Thoracic aorta (tissue), 2 donors: ENCODE measurements around the gene RNF151. TPM values are rescaled to one million over a fixed set of nuclear protein-coding genes. Genes with fewer than 3 reads are reported as not detected.

Experiments used
- ATAC-seq: fragments of 150-250 bp; one replicate; pipeline ENCODE4 v1.8.0; 2017; ENCODE audit warnings: low read depth; ENCODE audit not compliant: insufficient number of reproducible peaks, low FRiP score
- DNase-seq: peaks from one replicate; pipeline ENCODE4 v3.0.0-alpha.2; 2020; ENCODE audit warnings: low spot score
- H3K27ac ChIP-seq, 2 donors: fragments of 200-600 bp; sonication (generic); 1 replicate in 1 of 2; 2 replicates in 1 of 2; pipeline ENCODE4 v1.5.1; 2016; ENCODE audit warnings: mild to moderate bottlenecking in 2 of 2, moderate library complexity in 2 of 2
- H3K27me3 ChIP-seq: fragments of 200-600 bp; sonication (generic); replicated peaks from 2 replicates; pipeline ENCODE4 v1.6.0; 2016; ENCODE audit warnings: mild to moderate bottlenecking; ENCODE audit not compliant: insufficient read depth
- H3K36me3 ChIP-seq: fragments of 200-600 bp; sonication (generic); one replicate; pipeline ENCODE4 v1.5.1; 2016
- H3K4me1 ChIP-seq, 2 donors: fragments of 200-600 bp; sonication (generic); 1 replicate in 1 of 2; 2 replicates in 1 of 2; pipeline versions ENCODE4 v1.5.1 to v1.6.0; 2016; ENCODE audit warnings: low read depth in 2 of 2, mild to moderate bottlenecking in 1 of 2; ENCODE audit not compliant: control insufficient read depth in 1 of 2
- H3K4me3 ChIP-seq: fragments of 200-600 bp; sonication (generic); 2 replicates; pipeline ENCODE4 v1.5.1; 2016; ENCODE audit warnings: mild to moderate bottlenecking
- H3K9me3 ChIP-seq: fragments of 200-600 bp; sonication (generic); 2 replicates; pipeline ENCODE4 v1.5.1; 2016
- CTCF ChIP-seq: fragments of 200-600 bp; sonication (generic); IDR thresholded peaks from one replicate; pipeline ENCODE4 v1.5.1; 2019; ENCODE audit warnings: antibody characterized with exemption
- total RNA-seq, 2 donors: library from RNA; depleted of rRNA; stranded (reverse); fragments of >200 nt; gene quantifications; one replicate each; pipeline versions ENCODE4 v1.1.0 to v1.2.3, GENCODE V29; 2016

Gene RNF151
- total RNA-seq, 2 donors from 2014 or later = not detected

- Histone ChIP-seq H3K4me1 (peaks cover 9 to 25% of the 10 kb centered on the region in 2 donors), H3K27me3 (peaks cover 7% of the 10 kb centered on the region), H3K27ac (no peak overlapping the region), H3K9me3 (no peaks in the 10 kb centered on the region), H3K36me3 (peaks cover 4% of the 10 kb centered on the region), H3K4me3 (peak overlapping the region; percentile 65)
- DNase-seq (no peak), ATAC-seq (no peak)
- no peak for TF ChIP-seq CTCF
Measured at GRCh38 chr16:1991588-1991947, 24.9 kb downstream of the RNF151 start.

GRCh38 chr16:1991948-1992703 lies 25.5 kb downstream of the RNF151 start:
- no peak for TF ChIP-seq CTCF
- Histone ChIP-seq H3K9me3 (no peaks in the 10 kb centered on the region), H3K4me3 (peak overlapping the region; percentile 65), H3K27ac (no peak overlapping the region), H3K27me3 (peaks cover 7% of the 10 kb centered on the region), H3K36me3 (peaks cover 6% of the 10 kb centered on the region), H3K4me1 (peaks cover 9 to 25% of the 10 kb centered on the region in 2 donors)
- DNase-seq = peak; percentile 67
- ATAC-seq = peak; percentile 39

GRCh38 chr16:1992704-1993317 lies 26.2 kb downstream of the RNF151 start:
- no peak for ATAC-seq
- DNase-seq = no peak
- no peak for TF ChIP-seq CTCF
- Histone ChIP-seq H3K9me3 (no peaks in the 10 kb centered on the region), H3K27me3 (peaks cover 7% of the 10 kb centered on the region), H3K4me1 (peaks cover 9 to 25% of the 10 kb centered on the region in 2 donors), H3K36me3 (peaks cover 10% of the 10 kb centered on the region), H3K27ac (no peak overlapping the region), H3K4me3 (peak overlapping the region; percentile 65)

- no peak for TF ChIP-seq CTCF
- Histone ChIP-seq H3K27me3 (peaks cover 7% of the 10 kb centered on the region), H3K27ac (no peak overlapping the region), H3K36me3 (peaks cover 18% of the 10 kb centered on the region), H3K9me3 (no peaks in the 10 kb centered on the region), H3K4me1 (peaks cover 9 to 25% of the 10 kb centered on the region in 2 donors), H3K4me3 (no peak overlapping the region)
- ATAC-seq (no peak), DNase-seq (no peak)
Measured at GRCh38 chr16:1993731-1994131, 27.1 kb downstream of the RNF151 start.

GRCh38 chr16:1997494-1998359 lies 31.1 kb downstream of the RNF151 start:
- H3K9me3 ChIP-seq = no peaks in the 10 kb centered on the region
- H3K27me3 ChIP-seq = no peaks in the 10 kb centered on the region
- DNase-seq (no peak), ATAC-seq (no peak)
- TF ChIP-seq CTCF = no peak
- H3K4me3 ChIP-seq = no peak overlapping the region
- no peak overlapping the region for H3K27ac ChIP-seq
- H3K4me1 ChIP-seq = peaks cover 0 to under 1% of the 10 kb centered on the region in 2 donors
- peaks cover 48% of the 10 kb centered on the region for H3K36me3 ChIP-seq
